Measurements from ENCODE around the gene TTLL12.

The TTLL12 gene

DNA sequence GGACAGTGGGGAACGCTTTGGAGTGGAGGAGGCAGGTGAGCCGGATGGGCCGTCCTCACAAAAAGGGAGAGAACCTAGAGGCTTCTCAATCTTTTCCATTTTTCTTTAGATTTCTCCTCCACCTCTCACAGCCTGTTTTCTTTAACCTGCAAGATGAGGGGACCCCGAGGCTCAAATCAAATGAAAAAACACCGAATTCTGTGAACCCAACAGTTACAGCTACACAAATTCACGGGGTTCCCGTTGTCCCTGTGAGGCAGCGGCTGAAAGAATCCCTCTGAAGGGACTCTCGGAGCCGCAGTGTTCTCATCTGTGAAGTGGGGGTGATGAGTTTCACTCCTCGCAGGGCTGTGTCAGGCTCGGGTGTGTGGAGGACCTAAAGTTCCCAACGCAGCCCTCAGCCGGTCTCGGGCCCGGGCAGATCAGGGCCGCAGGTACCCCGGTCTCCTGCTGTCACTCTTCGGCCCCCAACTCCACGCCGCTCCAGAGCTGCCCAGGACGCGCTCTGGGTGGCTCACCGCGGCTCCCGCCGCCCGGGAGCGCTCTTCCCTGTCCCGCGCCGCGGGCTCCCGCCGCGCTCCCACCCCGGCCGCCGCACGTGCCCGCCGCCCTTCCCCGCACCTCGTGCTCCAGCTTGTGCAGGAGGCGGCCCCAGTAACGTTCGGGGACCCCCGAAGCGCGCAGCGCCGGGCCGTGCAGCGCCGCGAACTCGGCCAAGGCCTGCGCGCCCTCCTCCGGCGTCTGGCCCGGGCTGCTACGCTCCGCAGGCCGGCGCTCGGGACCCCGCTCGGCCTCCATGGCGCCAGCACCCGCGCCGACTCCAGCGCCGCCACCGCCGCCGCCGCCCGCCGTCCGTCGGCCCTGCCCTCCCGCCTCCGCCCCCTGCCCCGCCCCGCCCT is at the start of gene TTLL12:
Gene TTLL12, minus strand, starts transcription at position 863 of the 899 bp plus-strand sequence. Its CDS starts 65 bp downstream, at position 798.
- DNase-seq: peak; percentile 81 to 87
- TF ChIP-seq POLR2A (IDR thresholded peaks at IDR 0.05; ENCODE audit: low read length) (peak; percentile 47), GATA1 (IDR thresholded peaks at IDR 0.05; ENCODE audit: low read depth, low read length) (no peak)

DNA sequence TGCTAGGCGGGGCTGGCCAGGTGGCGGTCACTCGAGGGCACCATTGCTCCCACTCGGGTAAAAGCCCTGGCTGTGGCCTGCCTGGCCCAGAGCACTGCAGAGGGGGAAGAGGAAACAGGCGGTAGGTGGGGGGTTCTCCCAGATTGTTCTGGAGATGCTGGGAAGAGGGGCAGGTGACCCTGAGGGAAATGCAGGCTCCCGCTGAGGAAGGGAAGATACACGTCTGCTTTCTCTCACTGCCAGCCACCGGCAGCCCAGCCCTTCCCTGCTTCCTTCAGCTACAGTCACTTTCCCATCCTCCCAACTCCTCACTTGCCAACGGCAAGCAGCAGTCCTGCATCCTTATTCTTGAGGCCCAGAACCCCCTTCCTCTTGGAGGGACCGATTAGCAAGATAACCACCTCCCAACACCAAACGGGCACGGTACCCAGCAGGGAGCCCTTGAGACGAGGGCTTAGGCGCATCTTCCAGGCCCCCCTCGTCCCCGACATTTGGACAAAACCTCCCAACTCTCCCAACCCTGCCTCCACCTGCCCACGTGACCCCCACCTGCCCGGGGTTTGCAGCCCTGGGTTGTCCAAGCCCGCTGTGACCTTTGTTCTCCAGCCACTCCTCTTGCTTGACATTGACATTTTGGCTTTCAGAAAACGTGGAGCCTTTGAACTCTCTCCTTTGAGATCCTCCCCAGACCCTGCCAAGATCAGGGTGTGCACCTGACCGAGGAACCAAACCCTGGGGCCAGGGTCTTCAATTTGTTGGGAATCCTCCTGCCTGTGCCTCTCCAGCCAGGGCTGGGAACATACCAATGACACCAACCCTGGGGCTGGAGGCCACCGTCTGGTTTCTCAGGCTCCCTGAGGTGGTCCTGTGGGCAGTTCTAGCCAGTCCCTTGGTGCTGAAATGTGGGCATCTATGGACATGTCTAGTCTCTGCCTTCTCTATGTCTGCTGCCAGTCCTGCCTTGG is 48.8 kb upstream of the TTLL12 start:
- no peak for TF ChIP-seq GATA1 (IDR thresholded peaks at IDR 0.05; ENCODE audit: low read depth, low read length)
- no peak for TF ChIP-seq POLR2A (IDR thresholded peaks at IDR 0.05; ENCODE audit: low read length)

DNA sequence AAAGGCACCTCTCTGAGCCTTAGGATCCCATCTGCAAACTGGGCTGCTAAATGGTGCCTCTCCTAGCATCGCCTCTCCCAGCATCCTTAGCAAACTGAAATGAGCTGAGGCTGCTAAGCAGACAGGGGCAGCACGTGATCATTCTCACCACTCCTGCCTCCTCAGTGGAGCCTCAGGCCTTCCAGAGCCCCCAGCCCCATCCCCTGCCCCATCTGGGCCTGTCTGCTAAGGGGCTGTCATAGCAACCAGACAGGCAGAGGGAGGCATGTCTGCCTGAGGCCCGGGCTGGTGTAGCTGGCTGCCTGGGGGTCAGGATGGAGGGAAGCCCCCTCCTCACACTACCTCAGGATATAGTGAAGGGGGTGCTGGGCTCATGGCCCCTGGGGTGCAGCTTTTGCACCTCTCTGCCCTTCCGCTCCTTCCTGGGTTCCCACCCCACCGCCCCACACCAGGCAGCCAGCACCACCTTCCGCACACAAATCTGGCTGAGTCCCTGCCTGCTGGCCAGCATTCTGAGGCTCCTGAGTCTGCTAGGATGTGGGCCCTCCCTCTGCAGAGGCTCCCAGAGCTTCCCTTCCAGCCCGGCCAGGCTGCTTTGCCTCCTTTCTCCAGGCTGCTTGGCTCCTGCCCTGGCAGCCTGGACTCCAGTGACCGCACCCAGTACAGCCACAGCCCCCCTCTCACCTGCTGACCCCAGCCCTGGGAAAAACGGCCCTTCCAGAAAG is 47.5 kb upstream of the TTLL12 start:
- no peak for DNase-seq
- TF ChIP-seq GATA1 (IDR thresholded peaks at IDR 0.05; ENCODE audit: low read depth, low read length): no peak

More for the DNA sequence above, 48.8 kb upstream of the TTLL12 start:
- no peak for DNase-seq

DNA sequence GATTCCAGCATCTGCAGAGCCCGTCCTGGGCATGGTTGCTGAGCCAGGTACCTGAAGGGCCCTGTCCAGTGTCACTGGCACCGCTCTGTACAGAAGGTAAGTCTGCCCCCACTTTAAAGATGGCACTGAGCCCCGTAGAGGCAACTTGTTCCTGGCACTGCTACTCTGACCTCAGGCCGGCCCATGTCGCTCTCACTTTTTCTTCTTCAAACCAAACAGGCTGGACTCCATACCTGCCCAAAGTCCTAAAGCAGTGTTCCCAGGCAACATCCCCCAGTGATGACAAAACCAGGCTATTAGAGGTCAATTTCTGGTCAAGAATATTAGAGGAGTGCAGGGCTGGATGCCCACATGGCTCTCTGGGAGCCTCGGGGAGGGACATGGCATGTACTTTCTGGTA is 46.6 kb upstream of the TTLL12 start:
- TF ChIP-seq GATA1 (IDR thresholded peaks at IDR 0.05; ENCODE audit: low read depth, low read length): no peak
- TF ChIP-seq POLR2A (IDR thresholded peaks at IDR 0.05; ENCODE audit: low read length): no peak
- no peak for DNase-seq

DNA sequence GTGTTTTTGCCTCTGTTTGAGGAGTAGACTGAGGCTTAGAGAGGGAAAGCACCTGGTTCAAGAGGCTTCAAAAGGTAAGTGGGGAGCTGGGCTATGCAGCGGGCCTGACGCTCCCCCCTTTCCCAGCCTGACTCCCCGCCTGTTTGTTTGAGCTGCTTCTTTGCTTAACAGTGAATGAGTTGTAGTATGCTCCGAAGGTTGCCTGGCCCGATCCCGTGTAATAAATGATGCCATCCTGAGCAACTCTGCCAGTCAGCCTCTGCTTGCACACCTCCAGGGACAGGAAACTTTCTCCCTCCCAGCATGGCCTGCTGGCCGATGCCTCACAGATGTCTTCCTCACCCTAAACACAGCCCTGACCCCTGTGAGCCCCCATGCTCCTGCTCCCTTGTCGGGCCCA is 45.5 kb upstream of the TTLL12 start:
- TF ChIP-seq POLR2A (IDR thresholded peaks at IDR 0.05; ENCODE audit: low read length): no peak
- TF ChIP-seq GATA1 (IDR thresholded peaks at IDR 0.05; ENCODE audit: low read depth, low read length): no peak
- no peak for DNase-seq

DNA sequence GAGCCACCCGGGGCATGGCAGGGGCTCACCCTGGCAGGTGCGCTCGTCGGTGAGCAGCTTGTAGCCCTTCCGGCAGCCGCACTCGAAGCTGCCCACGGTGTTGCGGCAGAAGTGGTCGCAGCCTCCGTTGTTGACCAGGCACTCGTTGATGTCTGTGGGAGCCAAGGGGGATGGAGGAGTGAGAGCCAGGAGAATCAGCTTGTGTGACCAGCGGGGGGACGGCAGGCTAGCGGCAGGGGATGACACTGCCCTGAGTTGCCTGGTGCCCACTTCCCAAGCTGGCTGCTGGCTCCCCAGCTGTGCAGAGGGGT is 44.7 kb upstream of the TTLL12 start:
- DNase-seq: no peak
- TF ChIP-seq POLR2A (IDR thresholded peaks at IDR 0.05; ENCODE audit: low read length) (no peak), GATA1 (IDR thresholded peaks at IDR 0.05; ENCODE audit: low read depth, low read length) (no peak)

DNA sequence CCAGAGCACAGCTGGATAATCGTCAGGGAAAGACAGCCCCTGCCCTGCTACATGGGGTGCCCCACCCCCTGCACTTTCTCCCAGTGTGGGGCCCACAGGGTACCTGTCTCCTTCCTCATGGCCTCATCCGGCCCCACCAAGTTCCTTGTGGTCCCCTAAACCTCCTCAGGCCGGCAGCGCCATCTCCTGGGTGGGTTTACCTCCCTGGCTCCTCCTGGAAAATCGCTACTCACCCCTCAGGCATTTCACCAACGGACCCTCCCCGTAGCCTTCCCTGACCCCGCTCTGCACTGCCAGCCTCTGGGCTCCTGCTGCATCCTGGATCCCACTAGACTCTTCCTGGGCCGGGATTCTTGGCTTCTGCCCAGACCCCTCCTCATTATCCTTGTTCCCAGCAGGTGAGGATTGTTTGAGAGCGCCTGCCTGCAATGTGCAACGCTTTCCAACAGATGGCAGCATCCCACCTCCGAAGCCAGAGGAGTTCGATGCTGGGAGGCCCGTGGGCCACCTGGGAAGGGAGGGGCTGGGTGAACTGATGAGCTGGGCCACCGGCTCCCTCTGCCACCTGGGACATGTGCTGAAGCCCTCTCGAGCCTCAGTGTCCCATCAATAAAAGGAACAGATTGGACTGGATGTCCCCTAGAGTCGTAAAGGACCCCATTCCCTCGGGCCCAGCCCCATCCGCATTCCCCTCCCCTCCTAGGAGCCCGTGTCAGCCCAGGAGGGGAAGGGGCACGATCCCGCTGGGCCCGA is 44.2 kb upstream of the TTLL12 start:
- DNase-seq: peak; percentile 46 to 72
- no peak for TF ChIP-seq POLR2A (IDR thresholded peaks at IDR 0.05; ENCODE audit: low read length)
- no peak for TF ChIP-seq GATA1 (IDR thresholded peaks at IDR 0.05; ENCODE audit: low read depth, low read length)

DNA sequence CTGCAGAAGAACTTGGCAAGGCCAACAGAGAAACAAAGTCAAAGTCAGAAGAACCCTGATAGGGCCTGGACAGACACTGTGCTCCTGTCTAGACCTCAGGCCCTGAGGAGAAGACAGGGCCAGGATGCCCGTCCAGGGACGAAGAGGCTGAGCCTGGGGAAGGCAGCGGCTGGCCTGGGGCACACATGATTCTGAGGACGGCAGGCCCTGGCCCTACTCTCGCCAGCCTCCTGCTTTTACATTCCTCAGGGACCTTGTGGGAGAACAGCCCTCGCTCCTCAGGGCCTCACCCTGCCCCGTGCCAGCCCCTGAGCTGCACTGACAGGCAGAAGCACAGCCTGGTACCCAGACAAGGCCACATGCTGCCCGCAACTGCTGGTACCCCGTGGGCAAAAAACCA is 43.6 kb upstream of the TTLL12 start:
- no peak for DNase-seq
- TF ChIP-seq POLR2A (IDR thresholded peaks at IDR 0.05; ENCODE audit: low read length) (no peak), GATA1 (IDR thresholded peaks at IDR 0.05; ENCODE audit: low read depth, low read length) (no peak)

DNA sequence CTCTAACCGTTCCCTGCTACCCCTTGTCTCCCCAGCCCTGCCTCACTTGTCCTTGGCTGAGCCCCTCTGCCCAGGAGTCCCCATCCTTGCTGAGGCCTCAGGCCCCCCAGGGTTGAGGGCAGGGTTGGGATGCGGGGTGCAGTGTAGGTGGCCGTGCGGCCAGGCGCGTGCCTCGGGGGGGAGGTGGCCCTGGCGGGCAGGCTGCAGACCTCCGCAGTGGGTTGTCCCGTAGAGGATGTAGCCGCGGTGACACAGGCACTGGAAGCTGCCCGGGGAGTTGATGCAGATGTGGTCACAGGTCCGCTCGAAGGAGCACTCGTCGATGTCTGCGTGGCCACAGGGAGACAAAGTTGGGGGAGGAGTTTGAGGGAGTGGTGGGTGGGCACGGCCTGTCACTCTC is 41.9 kb upstream of the TTLL12 start:
- DNase-seq: no peak
- TF ChIP-seq GATA1 (IDR thresholded peaks at IDR 0.05; ENCODE audit: low read depth, low read length) (no peak), POLR2A (IDR thresholded peaks at IDR 0.05; ENCODE audit: low read length) (no peak)

DNA sequence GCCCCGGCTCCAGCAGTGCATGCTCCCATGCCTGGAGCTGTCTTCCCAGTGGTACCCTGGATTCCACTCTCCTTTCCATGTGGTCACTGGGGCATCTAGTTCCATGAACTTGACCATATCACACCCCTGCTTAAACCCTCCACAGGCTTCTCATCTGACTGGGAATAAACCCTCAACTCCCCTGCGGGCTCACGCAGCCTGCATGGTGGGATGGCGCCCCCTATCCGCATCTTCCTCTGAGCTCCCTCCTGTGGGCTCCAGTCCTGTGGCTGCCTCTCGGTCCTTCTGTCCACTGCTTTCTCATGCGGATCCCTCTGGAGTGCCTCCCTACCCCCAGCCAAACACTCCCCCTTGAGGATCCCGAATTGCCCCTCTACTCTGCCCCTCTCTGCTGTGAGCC is 41.4 kb upstream of the TTLL12 start:
- peak; percentile 51 to 59 for DNase-seq
- TF ChIP-seq GATA1 (IDR thresholded peaks at IDR 0.05; ENCODE audit: low read depth, low read length) (no peak), POLR2A (IDR thresholded peaks at IDR 0.05; ENCODE audit: low read length) (no peak)

DNA sequence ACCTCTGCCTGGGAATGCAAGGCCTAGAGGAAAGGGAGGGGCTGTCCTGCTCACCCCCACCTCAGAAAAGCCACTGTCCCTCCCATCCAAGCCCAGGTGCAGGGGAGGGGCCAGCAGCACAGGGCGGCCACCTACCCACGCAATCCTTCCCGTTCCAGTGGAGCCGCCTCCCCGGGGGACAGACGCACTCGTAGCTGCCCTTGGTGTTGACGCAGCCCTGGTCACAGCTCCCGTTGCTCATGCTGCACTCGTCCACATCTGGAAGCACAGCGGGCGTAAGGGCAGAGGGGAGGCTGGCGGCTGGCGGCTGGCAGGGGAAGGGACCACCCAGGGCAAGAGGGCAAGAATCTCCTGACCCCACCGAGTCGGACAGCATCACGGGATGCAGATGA is 40.3 kb upstream of the TTLL12 start:
- no peak for TF ChIP-seq GATA1 (IDR thresholded peaks at IDR 0.05; ENCODE audit: low read depth, low read length)
- DNase-seq: no peak

DNA sequence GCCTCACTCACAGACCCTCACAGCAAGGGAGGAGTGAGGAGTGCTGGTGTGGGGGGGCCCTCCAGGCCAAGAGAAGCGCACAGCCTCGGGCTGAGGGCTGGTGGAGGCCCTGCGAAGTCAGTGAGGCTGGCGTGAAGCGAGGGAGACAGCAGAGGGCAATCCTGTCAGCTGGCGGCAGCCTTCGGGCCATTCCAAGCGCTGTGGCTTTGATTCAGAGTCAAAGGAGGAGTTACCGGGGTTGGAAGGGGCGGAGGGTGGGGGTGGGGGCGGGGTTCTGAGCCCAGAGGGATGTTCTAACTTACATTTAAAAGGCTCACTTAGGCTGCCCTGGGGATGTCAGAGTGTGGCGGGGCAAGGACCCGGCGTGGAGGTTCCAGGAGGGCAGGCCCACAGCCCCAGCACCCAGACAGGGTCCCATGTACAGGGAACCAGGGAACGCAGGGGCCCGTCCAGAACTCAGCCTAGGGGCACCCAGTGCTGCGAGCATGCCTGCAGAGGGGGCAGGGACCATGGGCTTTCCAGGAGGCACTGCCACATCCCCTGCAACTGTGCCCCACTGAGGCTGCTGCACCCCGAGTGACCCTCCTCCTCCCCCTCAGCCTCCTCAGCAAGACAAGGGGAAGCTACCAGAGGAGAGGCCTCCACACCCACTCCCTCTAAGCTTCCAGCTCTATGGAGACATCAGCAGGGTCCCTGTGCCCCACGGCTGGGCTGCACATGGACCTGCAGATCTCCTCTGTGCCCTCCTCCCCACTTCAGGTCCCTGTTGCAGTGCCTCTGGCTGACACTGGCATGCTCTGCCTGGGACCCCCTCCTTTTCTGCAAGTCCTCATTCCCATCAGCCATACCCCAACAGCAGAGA is 39.7 kb upstream of the TTLL12 start:
- TF ChIP-seq POLR2A (IDR thresholded peaks at IDR 0.05; ENCODE audit: low read length) (no peak), GATA1 (IDR thresholded peaks at IDR 0.05; ENCODE audit: low read depth, low read length) (no peak)
- DNase-seq: no peak
